ENCODE results near the gene FOXL2. TPM values are rescaled to one million over a fixed set of nuclear protein-coding genes. Genes with fewer than 3 reads are reported as not detected.

Gene FOXL2
- total and polyA plus RNA-seq, 9 of the 15 experiments (the other 6 are each of a cell fraction or from before 2014, with no cell fraction given), result 0.27 to 22.1 (median 3.2) TPM

- TF ChIP-seq GABPB2 (CRISPR knock-in tag; conservative IDR thresholded peaks at IDR 0.05), result no peak
- no peak for TF ChIP-seq E2F5 (CRISPR knock-in tag; IDR thresholded peaks at IDR 0.05)
- peak; percentile 56 for TF ChIP-seq ATF7 (IDR thresholded peaks at IDR 0.05)
- TF ChIP-seq CTCFL (IDR thresholded peaks at IDR 0.05; ENCODE audit: borderline replicate concordance, insufficient read depth, low read depth, low read length, poor library complexity, severe bottlenecking), result peak; percentile 6
- peak; percentile 22 for TF ChIP-seq SAP30 (IDR thresholded peaks at IDR 0.05; ENCODE audit: borderline replicate concordance, insufficient read depth, low read depth, low read length, poor library complexity, severe bottlenecking)
- no peak for TF ChIP-seq NFXL1 (CRISPR knock-in tag; IDR thresholded peaks at IDR 0.05)
- TF ChIP-seq ZNF77 (CRISPR knock-in tag; IDR thresholded peaks at IDR 0.05), result no peak
- no peak for TF ChIP-seq NCOA2 (IDR thresholded peaks at IDR 0.05; ENCODE audit: partially characterized antibody in 2 of 2)
- TF ChIP-seq, protein P1, sequence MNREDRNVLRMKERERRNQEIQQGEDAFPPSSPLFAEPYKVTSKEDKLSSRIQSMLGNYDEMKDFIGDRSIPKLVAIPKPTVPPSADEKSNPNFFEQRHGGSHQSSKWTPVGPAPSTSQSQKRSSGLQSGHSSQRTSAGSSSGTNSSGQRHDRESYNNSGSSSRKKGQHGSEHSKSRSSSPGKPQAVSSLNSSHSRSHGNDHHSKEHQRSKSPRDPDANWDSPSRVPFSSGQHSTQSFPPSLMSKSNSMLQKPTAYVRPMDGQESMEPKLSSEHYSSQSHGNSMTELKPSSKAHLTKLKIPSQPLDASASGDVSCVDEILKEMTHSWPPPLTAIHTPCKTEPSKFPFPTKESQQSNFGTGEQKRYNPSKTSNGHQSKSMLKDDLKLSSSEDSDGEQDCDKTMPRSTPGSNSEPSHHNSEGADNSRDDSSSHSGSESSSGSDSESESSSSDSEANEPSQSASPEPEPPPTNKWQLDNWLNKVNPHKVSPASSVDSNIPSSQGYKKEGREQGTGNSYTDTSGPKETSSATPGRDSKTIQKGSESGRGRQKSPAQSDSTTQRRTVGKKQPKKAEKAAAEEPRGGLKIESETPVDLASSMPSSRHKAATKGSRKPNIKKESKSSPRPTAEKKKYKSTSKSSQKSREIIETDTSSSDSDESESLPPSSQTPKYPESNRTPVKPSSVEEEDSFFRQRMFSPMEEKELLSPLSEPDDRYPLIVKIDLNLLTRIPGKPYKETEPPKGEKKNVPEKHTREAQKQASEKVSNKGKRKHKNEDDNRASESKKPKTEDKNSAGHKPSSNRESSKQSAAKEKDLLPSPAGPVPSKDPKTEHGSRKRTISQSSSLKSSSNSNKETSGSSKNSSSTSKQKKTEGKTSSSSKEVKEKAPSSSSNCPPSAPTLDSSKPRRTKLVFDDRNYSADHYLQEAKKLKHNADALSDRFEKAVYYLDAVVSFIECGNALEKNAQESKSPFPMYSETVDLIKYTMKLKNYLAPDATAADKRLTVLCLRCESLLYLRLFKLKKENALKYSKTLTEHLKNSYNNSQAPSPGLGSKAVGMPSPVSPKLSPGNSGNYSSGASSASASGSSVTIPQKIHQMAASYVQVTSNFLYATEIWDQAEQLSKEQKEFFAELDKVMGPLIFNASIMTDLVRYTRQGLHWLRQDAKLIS (CRISPR knock-in tag; IDR thresholded peaks at IDR 0.05), result no peak; the same call in 1 of the 2 replicates
- TF ChIP-seq ZNF766 (CRISPR knock-in tag; conservative IDR thresholded peaks at IDR 0.05), result no peak
- TF ChIP-seq, protein P2, sequence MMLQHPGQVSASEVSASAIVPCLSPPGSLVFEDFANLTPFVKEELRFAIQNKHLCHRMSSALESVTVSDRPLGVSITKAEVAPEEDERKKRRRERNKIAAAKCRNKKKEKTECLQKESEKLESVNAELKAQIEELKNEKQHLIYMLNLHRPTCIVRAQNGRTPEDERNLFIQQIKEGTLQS (IDR thresholded peaks at IDR 0.05), result no peak
- TF ChIP-seq, protein P2 (CRISPR knock-in tag; conservative IDR thresholded peaks at IDR 0.05), result no peak
- peak; percentile 70 for TF ChIP-seq CHD4 (IDR thresholded peaks at IDR 0.05; ENCODE audit: insufficient read depth, insufficient replicate concordance, low read depth, low read length, poor library complexity, severe bottlenecking)
- TF ChIP-seq ZNF395 (CRISPR knock-in tag; IDR thresholded peaks at IDR 0.05), result no peak
- no peak for TF ChIP-seq HNRNPL (IDR thresholded peaks at IDR 0.05; ENCODE audit: low read depth, low read length)
Observed at GRCh38 chr3:138935863-138936740, 10.8 kb downstream of the FOXL2 start (continued).
